Small intestine (tissue), 7 donors: ENCODE data around the gene CIT. TPM values are rescaled to one million over a fixed set of nuclear protein-coding genes. Genes with fewer than 3 reads are reported as not detected.
A peak's percentile ranks its signal among the peaks of the same experiment; 100 is the strongest.

Experiments used
- DNase-seq, 2 donors: peaks; one replicate each; pipeline versions ENCODE4 v3.0.0 to v3.0.0-alpha.2; 2013
- FAIRE-seq: peaks from 2 replicates; lab custom pipeline; 2012; peaks lifted over from hg19 to GRCh38; lab: Jason Lieb, UNC
- H3K27ac ChIP-seq, 3 donors: one replicate each; pipeline ENCODE4 v1.5.1; 2013; ENCODE audit warnings: low read length in 2 of 3, mild to moderate bottlenecking in 2 of 3, control low read depth in 1 of 3, inconsistent platforms in 1 of 3, low read depth in 1 of 3, moderate library complexity in 1 of 3
- H3K27me3 ChIP-seq, 3 donors: one replicate each; pipeline ENCODE4 v1.6.1; 2013; ENCODE audit warnings: low read length in 3 of 3, inconsistent platforms in 1 of 3; ENCODE audit not compliant: control insufficient read depth in 3 of 3, insufficient read depth in 3 of 3
- H3K36me3 ChIP-seq, 3 donors: one replicate each; pipeline ENCODE4 v1.6.1; 2013; ENCODE audit warnings: low read length in 3 of 3, inconsistent platforms in 1 of 3, low read depth in 1 of 3, mild to moderate bottlenecking in 1 of 3, moderate library complexity in 1 of 3; ENCODE audit not compliant: control insufficient read depth in 3 of 3, insufficient read depth in 2 of 3
- H3K4me1 ChIP-seq, 3 donors: one replicate each; pipeline ENCODE4 v1.6.1; 2013; ENCODE audit warnings: low read length in 2 of 3, inconsistent platforms in 1 of 3, low read depth in 1 of 3, mild to moderate bottlenecking in 1 of 3, moderate library complexity in 1 of 3; ENCODE audit not compliant: control insufficient read depth in 3 of 3, insufficient read depth in 2 of 3
- H3K4me3 ChIP-seq, 3 donors: one replicate each; pipeline ENCODE4 v1.5.1; 2013; ENCODE audit warnings: low read length in 3 of 3, control low read depth in 1 of 3, inconsistent platforms in 1 of 3, low read depth in 1 of 3, mild to moderate bottlenecking in 1 of 3, moderate library complexity in 1 of 3
- H3K9me3 ChIP-seq, 2 donors: one replicate each; pipeline ENCODE4 v1.6.1; 2013; ENCODE audit warnings: low read depth in 1 of 2, low read length in 1 of 2; ENCODE audit not compliant: control insufficient read depth in 2 of 2, insufficient read depth in 1 of 2
- WGBS, 3 donors: extraction: QIAGEN DNeasy Blood & Tissue Kit; methylation state at CpG; one replicate each; pipeline ENCODE4 v1.1.7; 2013; 5-methylcytosine and 5-hydroxymethylcytosine counted together
- polyA plus RNA-seq, 4 donors: library from polyadenylated mRNA; stranded (reverse) in 3 of 4; unstranded in 1 of 4; fragments of 200-250 nt in 3 of 4; fragments of 120-200 nt in 1 of 4; gene quantifications; one replicate each; pipeline versions ENCODE4 v1.2.1 to v1.2.3, GENCODE V29; 2013
- donor health status: healthy with polysubstance abuse.
- donor health status: control.
- donor health status: control.
- donor health status: Bipolar disorder and iron deficiency.
- donor health status: healthy.

CIT gene
- polyA plus RNA-seq, 4 donors, result 0.22 to 6.5 (median 4.6) TPM

DNA sequence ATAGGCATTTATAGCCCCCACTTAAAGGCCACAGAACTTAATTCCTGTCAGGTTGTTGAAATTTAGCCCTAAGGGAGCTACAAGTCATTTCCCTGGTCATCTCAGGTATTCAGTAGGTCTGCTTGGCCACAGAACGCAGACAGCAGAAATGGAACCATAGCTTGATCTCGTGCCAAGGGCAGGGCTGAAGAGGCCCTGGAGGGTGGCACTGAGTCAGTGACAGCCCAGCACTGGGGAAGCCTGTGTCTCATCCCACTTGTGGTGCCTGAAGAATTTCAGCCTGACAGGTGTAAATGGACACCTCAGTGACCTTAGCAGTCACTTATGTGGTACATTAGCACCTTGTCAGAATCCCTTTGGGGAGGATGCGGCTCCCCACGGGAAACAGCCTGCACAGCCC lies 202.6 kb downstream of the CIT start:
- Histone ChIP-seq H3K36me3 (peaks cover 22 to 68% (median 45%) of the 10 kb centered on the region in 3 donors), H3K4me1 (peaks cover 0 to 28% (median 20%) of the 10 kb centered on the region in 3 donors), H3K9me3 (no peaks in the 10 kb centered on the region), H3K4me3 (no peak overlapping the region), H3K27me3 (no peaks in the 10 kb centered on the region), H3K27ac (peak overlapping the region in 1 of 3 donors; percentile 80)
- no peak for DNase-seq
- WGBS, 3 donors, result 82 to 93% (median 90%) methylated on average over 4 of the region's 4 CpGs
- no peak for FAIRE-seq

DNA sequence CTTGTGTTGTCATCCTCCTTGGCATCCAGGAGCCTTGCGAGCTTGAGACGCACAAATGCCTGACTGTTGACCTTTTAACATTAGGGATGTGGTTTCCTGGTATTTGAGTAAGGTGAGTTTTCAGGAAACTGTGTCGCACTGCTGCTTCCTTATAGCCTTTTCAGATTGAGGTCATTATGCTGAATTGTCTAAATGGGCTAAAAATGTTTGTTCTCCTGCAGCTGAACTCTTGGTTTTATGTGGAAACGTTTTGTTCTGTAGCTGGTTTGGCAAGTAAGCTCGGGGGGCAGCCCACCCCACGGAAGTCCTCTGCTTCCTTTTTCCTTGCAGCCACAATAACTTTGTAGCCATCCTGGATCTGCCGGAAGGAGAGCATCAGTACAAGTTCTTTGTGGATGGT lies 203.5 kb downstream of the CIT start:
- peaks cover 18 to 61% (median 36%) of the 10 kb centered on the region in 3 donors for H3K36me3 ChIP-seq
- no peaks in the 10 kb centered on the region for H3K27me3 ChIP-seq
- WGBS, 3 donors, result 43 to 50% (median 44%) methylated on average over 7 of the region's 7 CpGs
- H3K4me3 ChIP-seq, result no peak overlapping the region
- peaks cover 0 to 21% (median 20%) of the 10 kb centered on the region in 3 donors for H3K4me1 ChIP-seq
- DNase-seq (peak; percentile 32 to 43), FAIRE-seq (no peak)
- H3K9me3 ChIP-seq, result no peaks in the 10 kb centered on the region
- H3K27ac ChIP-seq, result peak overlapping the region in 2 of 3 donors; percentile 58 to 89

DNA sequence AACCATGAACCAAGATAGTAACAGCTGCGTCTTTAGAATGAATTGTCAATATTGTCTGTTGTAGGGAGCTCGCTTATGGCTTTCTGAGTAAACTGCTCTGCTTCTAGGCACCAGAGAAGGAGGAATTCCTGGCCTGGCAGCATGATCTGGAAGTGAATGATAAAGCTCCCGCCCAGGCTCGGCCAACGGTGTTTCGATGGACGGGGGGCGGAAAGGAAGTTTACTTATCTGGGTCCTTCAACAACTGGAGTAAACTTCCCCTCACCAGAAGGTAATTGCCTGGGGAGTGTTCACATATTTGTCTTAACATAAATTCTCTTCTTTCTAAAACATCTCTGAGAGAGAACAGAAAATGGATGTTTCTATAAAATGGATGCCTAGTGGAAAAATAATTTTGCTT lies 204.9 kb downstream of the CIT start:
- FAIRE-seq, result no peak
- H3K4me1 ChIP-seq, result peaks cover 0 to 21% (median 21%) of the 10 kb centered on the region in 3 donors
- no peaks in the 10 kb centered on the region for H3K27me3 ChIP-seq
- no peaks in the 10 kb centered on the region for H3K9me3 ChIP-seq
- DNase-seq, result no peak
- WGBS, 3 donors, result 78 to 91% (median 88%) methylated on average over 8 of the region's 8 CpGs
- H3K27ac ChIP-seq, result peak overlapping the region in 2 of 3 donors; percentile 13 to 54
- peaks cover 14 to 49% (median 27%) of the 10 kb centered on the region in 3 donors for H3K36me3 ChIP-seq
- H3K4me3 ChIP-seq, result no peak overlapping the region

DNA sequence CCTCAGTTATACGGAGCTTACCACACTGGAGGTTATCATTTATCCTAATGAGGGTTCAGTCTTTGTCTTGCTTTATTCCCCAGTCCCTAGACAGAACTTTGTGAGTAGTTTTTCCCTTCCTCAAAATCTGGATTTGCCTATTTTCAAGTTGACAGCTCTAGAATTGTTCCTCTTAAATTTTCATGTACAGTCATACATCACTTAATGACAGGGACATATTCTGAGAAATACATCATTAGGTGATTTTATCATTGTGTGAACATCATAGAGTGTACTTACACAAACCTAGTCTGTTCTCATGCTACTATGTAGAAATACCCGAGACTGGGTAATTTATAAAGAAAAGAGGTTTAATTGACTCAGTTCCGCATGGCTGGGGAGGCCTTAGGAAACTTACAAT lies 206.1 kb downstream of the CIT start:
- H3K4me3 ChIP-seq, result no peak overlapping the region
- peaks cover 0 to 23% (median 21%) of the 10 kb centered on the region in 3 donors for H3K4me1 ChIP-seq

DNA sequence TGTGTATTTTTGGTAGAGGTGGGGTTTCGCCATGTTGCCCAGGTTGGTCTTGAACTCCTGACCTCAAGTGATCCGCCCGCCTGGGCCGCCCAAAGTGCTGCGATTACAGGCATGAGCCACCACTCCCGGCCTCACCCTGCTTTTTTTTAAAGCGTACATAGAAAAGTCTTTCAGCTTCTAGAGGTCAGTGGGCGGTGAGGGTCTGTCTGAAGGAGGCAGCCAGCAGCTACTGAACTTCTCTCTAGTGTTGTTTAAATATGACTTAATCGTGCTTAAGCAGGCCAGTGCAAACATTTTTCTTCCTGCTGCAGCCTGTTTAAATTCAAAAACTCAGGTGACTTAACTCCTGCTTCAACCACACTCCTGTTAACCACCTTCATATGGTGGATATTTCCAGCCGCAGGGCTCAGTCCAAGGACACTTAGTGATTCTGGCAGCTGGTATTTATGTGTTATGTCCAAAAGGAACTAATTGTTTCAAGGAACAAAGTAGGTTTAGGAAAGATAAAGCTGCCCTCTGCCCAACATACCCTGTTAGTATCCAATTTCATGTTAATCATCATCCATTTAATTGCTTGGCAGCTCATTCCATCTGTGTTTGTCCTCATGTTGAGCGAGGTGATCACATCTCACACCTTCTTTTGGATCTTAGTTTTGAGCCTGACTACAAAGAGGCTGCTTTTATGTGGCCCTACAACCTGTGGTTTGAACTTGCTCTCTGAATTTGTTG lies 207.2 kb downstream of the CIT start:
- 6 to 46% (median 23%) methylated on average over 11 of the region's 11 CpGs for WGBS, 3 donors
- peaks cover 2 to 23% (median 21%) of the 10 kb centered on the region in 3 donors for H3K4me1 ChIP-seq
- no peaks in the 10 kb centered on the region for H3K27me3 ChIP-seq
- H3K27ac ChIP-seq, result peak overlapping the region; percentile 81 to 99 (median 93)
- H3K9me3 ChIP-seq, result no peaks in the 10 kb centered on the region
- FAIRE-seq (no peak), DNase-seq (peak; percentile 85 to 88)
- H3K4me3 ChIP-seq, result peak overlapping the region in 2 of 3 donors; percentile 28 to 72
- peaks cover 5 to 30% (median 20%) of the 10 kb centered on the region in 3 donors for H3K36me3 ChIP-seq

More for the DNA sequence above, 206.1 kb downstream of the CIT start:
- H3K9me3 ChIP-seq, result no peaks in the 10 kb centered on the region
- DNase-seq (no peak), FAIRE-seq (no peak)
- peak overlapping the region in 2 of 3 donors; percentile 45 to 99 for H3K27ac ChIP-seq
- no peaks in the 10 kb centered on the region for H3K27me3 ChIP-seq
- 68 to 73% (median 70%) methylated on average over 3 of the region's 3 CpGs for WGBS, 3 donors
- peaks cover 12 to 38% (median 26%) of the 10 kb centered on the region in 3 donors for H3K36me3 ChIP-seq

DNA sequence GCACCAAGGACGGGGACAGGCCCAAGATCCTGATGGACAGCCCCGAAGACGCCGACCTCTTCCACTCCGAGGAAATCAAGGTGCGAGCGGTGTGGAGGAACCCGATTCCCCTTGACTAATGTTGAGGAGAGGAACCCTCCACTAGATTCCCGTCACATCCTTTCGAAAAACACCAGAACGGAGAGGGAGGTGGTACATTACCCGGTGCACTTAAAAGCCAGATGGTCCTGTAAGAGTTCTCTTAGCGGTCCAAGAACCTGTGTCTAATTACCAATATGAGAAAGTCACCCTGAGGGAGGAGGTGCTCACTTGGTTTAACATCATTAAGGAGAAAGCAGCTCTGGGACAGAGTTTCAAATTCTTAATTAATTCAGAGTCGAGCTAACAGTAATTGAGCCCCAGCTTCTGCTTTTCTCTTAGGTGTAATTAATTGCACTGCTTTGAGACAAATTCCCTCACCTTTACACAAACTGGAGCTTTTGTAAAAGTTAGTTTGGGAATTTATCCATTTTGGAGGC lies 208.7 kb downstream of the CIT start:
- Histone ChIP-seq H3K27ac (peak overlapping the region; percentile 89 to 100 (median 99)), H3K9me3 (no peaks in the 10 kb centered on the region), H3K4me3 (peak overlapping the region; percentile 72 to 91 (median 89)), H3K4me1 (peaks cover 2 to 23% (median 12%) of the 10 kb centered on the region in 3 donors), H3K36me3 (peaks cover 3 to 15% (median 8%) of the 10 kb centered on the region in 3 donors), H3K27me3 (no peaks in the 10 kb centered on the region)
- 1 to 3% (median 1%) methylated on average over 14 of the region's 14 CpGs for WGBS, 3 donors
- FAIRE-seq, result no peak
- DNase-seq, result peak in 1 of 2 donors; percentile 26

DNA sequence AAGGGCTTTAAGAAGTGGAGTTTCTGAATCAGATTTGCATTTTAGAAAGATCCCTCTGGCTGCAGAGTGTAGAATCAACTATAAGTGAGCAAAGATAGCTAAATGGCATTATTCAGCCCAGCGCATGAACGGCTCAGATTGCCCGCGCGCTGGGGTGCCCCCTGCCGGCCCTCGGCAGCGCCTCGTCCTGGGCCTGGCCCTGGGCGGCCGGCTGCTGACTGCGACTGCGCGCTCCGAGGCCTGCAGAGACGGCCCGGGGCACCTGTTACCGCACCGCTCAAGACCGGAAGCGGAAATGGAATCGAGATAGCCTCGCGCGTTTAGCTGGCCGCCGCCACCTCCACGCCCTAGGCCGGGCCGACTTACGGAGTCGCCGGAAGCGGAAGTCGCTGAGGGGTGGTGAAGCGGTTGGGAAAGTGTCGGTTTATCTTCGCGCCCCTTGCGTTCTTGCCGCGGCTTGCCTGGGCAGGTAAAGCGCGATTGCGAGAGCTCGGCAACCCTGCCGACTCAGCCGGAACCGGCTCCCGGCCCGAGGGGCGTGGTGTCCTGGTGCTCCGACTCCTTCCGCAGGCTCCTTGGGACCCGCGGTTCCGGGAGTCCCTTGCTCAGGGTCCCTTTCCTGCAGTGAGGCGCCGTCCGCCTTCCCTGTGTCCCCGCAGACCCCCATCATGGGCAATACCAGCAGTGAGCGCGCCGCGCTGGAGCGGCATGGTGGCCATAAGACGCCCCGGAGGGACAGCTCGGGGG lies 209.4 kb downstream of the CIT start, which contains the start of gene PRKAB1:
Gene PRKAB1 (plus strand): TSS at position 557 of the 747 bp plus-strand sequence. CDS start 112 bp downstream, at position 669.
- FAIRE-seq (no peak), DNase-seq (peak; percentile 98 to 99)
- H3K27me3 ChIP-seq, result no peaks in the 10 kb centered on the region
- H3K36me3 ChIP-seq, result peaks cover 0 to 8% (median 4%) of the 10 kb centered on the region in 3 donors
- H3K4me3 ChIP-seq, result peak within 1 kb of the TSS; percentile 72 to 91 (median 89)
- 0 to 1% (median 1%) methylated on average over 64 to 69 of the region's 69 CpGs for WGBS, 3 donors
- H3K9me3 ChIP-seq, result no peaks in the 10 kb centered on the region
- peak within 1 kb of the TSS; percentile 89 to 100 (median 99) for H3K27ac ChIP-seq
- peaks cover 2 to 23% (median 8%) of the 10 kb centered on the region in 3 donors for H3K4me1 ChIP-seq
